HCT116 (cell line): ENCODE data around the gene AJUBA. TPM values are rescaled to one million over a fixed set of nuclear protein-coding genes. Genes with fewer than 3 reads are reported as not detected.

Source experiments
- ATAC-seq: fragments of 200-7000 bp; cut with Tn5 transposase; 2 replicates; pipeline ENCODE4 v1.9.1; 2020; ENCODE audit warnings: mild to moderate bottlenecking, moderate library complexity
- BruUV-seq: library from RNA; stranded (reverse); fragments of 400-500 nt; replicated peaks from 2 replicates; lab custom pipeline; 2021; lab: Mats Ljungman, UMichigan
- CTCF ChIA-PET: fragments of 300-600 bp; sonication (Branson Sonifier 250); formaldehyde crosslinking; loops from one replicate; lab custom pipeline; 2021; ENCODE audit warnings: antibody characterized with exemption; lab: Charles Lee
- POLR2A ChIA-PET: fragments of 300-600, 350-600 bp; sonication (Branson Sonifier 250); formaldehyde crosslinking; loops from one replicate; lab custom pipeline; 2021; ENCODE audit warnings: antibody characterized with exemption; lab: Charles Lee
- RAD21 ChIA-PET, 2 experiments: fragments of 300-600 bp; sonication (Branson Sonifier 250); formaldehyde crosslinking; loops; one replicate each; lab custom pipeline; 2023; ENCODE audit warnings: low total read pairs in 2 of 2; ENCODE audit not compliant: uncharacterized antibody in 2 of 2, unreplicated experiment in 2 of 2, low non-redundant PET in 1 of 2; lab: Charles Lee
- DNase-seq: peaks from one replicate; pipeline ENCODE4 v3.0.0-alpha.2; 2010; ENCODE audit warnings: low read depth, low spot score
- H2AFZ ChIP-seq: fragments of 200-600 bp; shearing (Covaris generic), sonication (generic); 2 replicates; pipeline ENCODE4 v1.6.1; 2017; ENCODE audit warnings: low read depth, mixed run types, mixed read lengths, antibody characterized with exemption, low read length; ENCODE audit not compliant: poor library complexity, severe bottlenecking
- H3K27ac ChIP-seq: 2 replicates; pipeline ENCODE4 v1.5.1; 2012; ENCODE audit warnings: low read depth, low read length
- H3K27me3 ChIP-seq: fragments of 200-600 bp; sonication (generic); 2 replicates; pipeline ENCODE4 v1.6.1; 2016; ENCODE audit warnings: mixed run types, low read length, mixed read lengths; ENCODE audit not compliant: insufficient read depth
- H3K36me3 ChIP-seq, 2 experiments: fragments of 200-500 bp in 1 of 2; fragments of 200-600 bp in 1 of 2; sonication (Bioruptor generic) in 1 of 2; sonication (generic) in 1 of 2; 2 replicates each; pipeline versions ENCODE4 v1.5.1 to v1.6.1; 2014 to 2016; ENCODE audit warnings: low read length in 2 of 2, inconsistent platforms in 1 of 2, mixed read lengths in 1 of 2, mixed run types in 1 of 2; ENCODE audit not compliant: insufficient read depth in 2 of 2, control insufficient read depth in 1 of 2
- H3K4me1 ChIP-seq, 2 experiments: fragments of 200-600 bp in 1 of 2; sonication (generic) in 1 of 2; 2 replicates each; pipeline versions ENCODE4 v1.5.1 to v1.6.1; 2012 to 2017; ENCODE audit warnings: low read length in 2 of 2, inconsistent platforms in 1 of 2, mild to moderate bottlenecking in 1 of 2, mixed read lengths in 1 of 2, mixed run types in 1 of 2, moderate library complexity in 1 of 2; ENCODE audit not compliant: insufficient read depth in 2 of 2, control insufficient read depth in 1 of 2
- H3K4me2 ChIP-seq: fragments of 200-600 bp; sonication (generic); 2 replicates; pipeline ENCODE4 v1.6.1; 2017; ENCODE audit warnings: mixed run types, low read length, mixed read lengths
- H3K4me3 ChIP-seq, 2 experiments: fragments of 200-600 bp in 1 of 2; sonication (generic) in 1 of 2; replicated peaks in 1 of 2; 2 replicates each; pipeline ENCODE4 v1.5.1; 2011 to 2016; ENCODE audit warnings: low read length in 2 of 2, control low read depth in 1 of 2, low read depth in 1 of 2, mild to moderate bottlenecking in 1 of 2, mixed read lengths in 1 of 2, mixed run types in 1 of 2
- H3K79me2 ChIP-seq: fragments of 200-600 bp; sonication (generic); 2 replicates; pipeline ENCODE4 v1.6.1; 2017; ENCODE audit warnings: mild to moderate bottlenecking, mixed run types, low read length, moderate library complexity, mixed read lengths; ENCODE audit not compliant: insufficient read depth
- H3K9ac ChIP-seq: fragments of 200-600 bp; sonication (generic); 2 replicates; pipeline ENCODE4 v1.6.1; 2016; ENCODE audit warnings: low read length, mixed read lengths
- H3K9me2 ChIP-seq: fragments of 200-600 bp; sonication (generic), shearing (Covaris generic); 2 replicates; pipeline ENCODE4 v1.6.1; 2017; ENCODE audit warnings: mixed run types, mild to moderate bottlenecking, moderate library complexity; ENCODE audit not compliant: insufficient read depth
- H3K9me3 ChIP-seq, 2 experiments: fragments of 200-500 bp in 1 of 2; fragments of 200-600 bp in 1 of 2; sonication (Bioruptor generic) in 1 of 2; sonication (generic) in 1 of 2; 2 replicates each; pipeline ENCODE4 v1.6.1; 2014 to 2017; ENCODE audit warnings: low read length in 2 of 2, mixed read lengths in 2 of 2, inconsistent platforms in 1 of 2, low read depth in 1 of 2, mild to moderate bottlenecking in 1 of 2, mixed run types in 1 of 2, moderate library complexity in 1 of 2; ENCODE audit not compliant: control insufficient read depth in 1 of 2, insufficient read depth in 1 of 2
- H4K20me1 ChIP-seq: fragments of 200-600 bp; sonication (generic), shearing (Covaris generic); 2 replicates; pipeline ENCODE4 v1.6.1; 2017; ENCODE audit warnings: mixed run types, mild to moderate bottlenecking, moderate library complexity; ENCODE audit not compliant: insufficient read depth
- CBX3 ChIP-seq: IDR thresholded peaks from 2 replicates; pipeline ENCODE4 v1.6.1; 2012; ENCODE audit warnings: low read depth
- EZH2 ChIP-seq: fragments of 200-600 bp; sonication (generic); IDR thresholded peaks from 2 replicates; pipeline ENCODE4 v1.6.1; 2017; ENCODE audit warnings: antibody characterized with exemption, mixed run types
- MAX ChIP-seq: IDR thresholded peaks from 2 replicates; pipeline ENCODE4 v1.6.1; 2012
- POLR2A ChIP-seq: IDR thresholded peaks from 2 replicates; pipeline ENCODE4 v1.7.0; 2011; ENCODE audit warnings: borderline replicate concordance; ENCODE audit not compliant: insufficient read depth, insufficient read length; ENCODE audit errors: extremely low read depth
- REST ChIP-seq: IDR thresholded peaks from 2 replicates; pipeline ENCODE4 v1.6.1; 2012; ENCODE audit warnings: low read depth
- YY1 ChIP-seq: IDR thresholded peaks from 2 replicates; pipeline ENCODE4 v1.6.1; 2011; ENCODE audit warnings: low read length, low read depth, moderate library complexity, mild to moderate bottlenecking; ENCODE audit not compliant: insufficient replicate concordance; ENCODE audit errors: extremely low read depth
- ZBTB33 ChIP-seq: IDR thresholded peaks from 2 replicates; pipeline ENCODE4 v1.6.1; 2011; ENCODE audit warnings: mild to moderate bottlenecking, low read length, moderate library complexity; ENCODE audit not compliant: insufficient replicate concordance; ENCODE audit errors: extremely low read depth
- intact Hi-C: fragments of 100-400 bp; cut with micrococcal nuclease; formaldehyde crosslinking; loops from 2 replicates; pipeline ENCODE4 v1.10.0; 2022
- total RNA-seq: library from RNA; stranded (reverse); gene quantifications from one replicate; pipeline ENCODE4 v1.2.1, GENCODE V29; 2021; ENCODE audit not compliant: unreplicated experiment

AJUBA gene
- total RNA-seq, 1 experiment from 2014 or later: 39.7 TPM

GRCh38 chr14:23006188-23006534 is 23.8 kb upstream of the AJUBA start:
- no peak for TF ChIP-seq POLR2A
- TF ChIP-seq EZH2: no peak
- no peak for TF ChIP-seq CBX3
- TF ChIP-seq MAX: no peak
- no peak for TF ChIP-seq YY1
- TF ChIP-seq ZBTB33: no peak
- TF ChIP-seq REST: no peak
- no peak for DNase-seq
- H3K27me3 ChIP-seq: no peaks in the 10 kb centered on the region
- H3K9me2 ChIP-seq: no peaks in the 10 kb centered on the region
- no TSS peak for BruUV-seq
- intact Hi-C loops: loop anchor here (5.0 kb wide), 1 partner anchor 51 kb away; the partner anchor contains the start of gene CDH24
- peak overlapping the region; percentile 97 for H3K27ac ChIP-seq
- H3K9me3 ChIP-seq: no peaks in the 10 kb centered on the region
- H3K9ac ChIP-seq: peak overlapping the region; percentile 83
- peaks cover 23 to 60% of the 10 kb centered on the region in 2 experiments for H3K4me1 ChIP-seq
- H4K20me1 ChIP-seq: no peaks in the 10 kb centered on the region
- ChIA-PET RAD21 (interaction anchor here in 1 of 2 experiments (1.2 kb wide), 1 partner anchor 20 kb away, joined by 6 read pairs; no protein-coding TSS in a partner anchor), CTCF (interaction anchor here (0.6 to 3.6 kb wide), 8 partner anchors 11 to 293 kb away, joined by 3 to 52 read pairs (median 10); no protein-coding TSS in a partner anchor), POLR2A (interaction anchor here (1.1 to 2.2 kb wide), 9 partner anchors 11 to 240 kb away, joined by 3 to 18 read pairs (median 10); partner anchors contain the start of genes ACIN1, AJUBA, C14orf119 and OXA1L)
- H3K36me3 ChIP-seq: no peaks in the 10 kb centered on the region
- H3K4me3 ChIP-seq: peak overlapping the region; percentile 64 to 71
- H2AFZ ChIP-seq: no peak overlapping the region
- peak overlapping the region; percentile 89 for H3K4me2 ChIP-seq
- H3K79me2 ChIP-seq: no peaks in the 10 kb centered on the region
- no peak for ATAC-seq
